ENCODE measurements around the gene E2F4.

E2F4 gene

GRCh38 chr16:67247192-67248072, 55.5 kb downstream of the E2F4 start, which contains the start of gene FHOD1:
Gene FHOD1, minus strand, starts transcription at chr16:67247481. Its CDS starts 71 bp downstream, at chr16:67247410.
- DNase-seq = peak; percentile 40 to 97 (median 88)

DNA sequence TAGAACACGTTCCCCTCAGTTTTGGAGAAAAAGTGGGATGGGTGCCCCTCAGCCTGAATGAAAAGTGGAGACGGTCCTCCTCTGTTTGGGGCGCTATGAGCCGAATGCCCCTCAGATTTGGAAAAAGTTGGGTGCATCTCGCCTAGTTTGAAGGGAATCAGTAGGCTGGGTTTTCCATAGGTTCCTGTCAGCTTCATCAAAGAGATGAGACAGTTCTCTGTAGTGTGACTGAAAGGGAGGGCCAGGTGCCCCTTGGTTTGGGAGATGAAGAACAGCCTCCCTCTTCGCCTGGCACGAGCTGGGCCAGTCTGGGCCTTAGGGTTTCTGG, 56.1 kb downstream of the E2F4 start:
- no peak for DNase-seq

Data from anterior cingulate cortex (tissue), 58 donors.